OCI-LY7 (cell line): Measurements from ENCODE around the gene MPLKIP.
"Not testable (repeated sequence)": the region's sequence is repeated elsewhere in the genome, so short reads cannot be mapped to it uniquely, and the experiment has no call there.

Source experiments
- CTCF ChIP-seq: fragments of 200-600 bp; sonication (generic); conservative IDR thresholded peaks from 2 replicates; pipeline ENCODE4 v1.5.1; 2014; ENCODE audit warnings: mild to moderate bottlenecking, antibody characterized with exemption, low read length, moderate library complexity, mixed read lengths
- EZH2phosphoT487 ChIP-seq: fragments of 200-600 bp; sonication (generic); IDR thresholded peaks from 2 replicates; pipeline ENCODE4 v1.6.1; 2018; ENCODE audit warnings: low read depth, borderline replicate concordance, mild to moderate bottlenecking, mixed run types, antibody characterized with exemption, low read length, moderate library complexity, mixed read lengths

DNA sequence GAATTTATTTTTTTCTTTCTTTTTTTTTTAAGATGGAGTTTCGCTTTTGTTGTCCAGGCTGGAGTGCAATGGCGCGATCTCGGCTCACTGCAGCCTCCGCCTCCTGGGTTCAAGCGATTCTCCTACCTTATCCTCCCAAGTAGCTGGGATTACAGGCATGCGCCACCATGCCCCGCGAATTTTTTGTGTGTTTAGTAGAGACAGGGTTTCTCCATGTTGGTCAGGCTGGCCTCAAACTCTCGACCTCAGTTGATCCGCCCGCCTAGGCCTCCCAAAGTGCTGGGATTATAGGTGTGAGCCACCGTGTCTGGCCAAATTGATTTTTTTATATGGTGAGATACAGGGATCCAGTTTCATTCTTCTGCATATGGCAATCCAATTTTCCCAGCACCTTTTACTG, 5.5 kb upstream of the MPLKIP start:
- not testable (repeated sequence) for TF ChIP-seq CTCF, EZH2phosphoT487
